ENCODE data around the gene TWF1.
"Not testable (repeated sequence)": the region's sequence is repeated elsewhere in the genome, so short reads cannot be mapped to it uniquely, and the experiment has no call there.

Gene TWF1

DNA sequence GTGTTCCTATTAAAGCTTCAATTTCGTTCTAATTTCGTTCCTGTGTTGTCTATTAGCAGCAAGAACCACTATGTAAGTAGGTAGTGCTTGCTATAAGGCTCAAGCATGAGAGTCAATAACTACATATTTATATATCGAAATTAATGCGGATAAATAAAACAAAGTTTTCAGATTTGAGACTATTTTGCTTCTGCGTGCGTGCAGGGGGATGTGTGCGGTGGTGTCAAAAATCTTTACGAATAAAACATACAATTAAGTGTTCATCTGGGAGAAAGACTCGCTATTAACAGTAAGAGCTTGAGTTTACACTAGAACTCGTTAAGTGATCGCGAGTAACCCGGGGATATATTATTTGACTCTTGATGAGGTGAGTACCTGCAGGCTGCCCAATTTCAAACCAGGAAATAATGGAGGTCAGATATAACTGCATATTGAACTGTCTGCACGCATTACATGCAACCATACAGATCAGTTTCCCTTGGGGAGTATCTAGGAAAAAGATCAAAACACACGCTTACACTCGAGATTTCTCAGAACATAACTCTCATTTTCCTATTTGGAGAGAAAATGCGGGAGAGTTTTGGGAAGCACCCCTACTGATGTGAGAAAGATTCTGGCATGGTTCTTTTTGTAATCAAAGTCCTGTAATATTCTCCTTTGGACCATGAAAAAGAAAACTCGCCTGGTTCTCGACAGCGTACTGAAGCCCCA, 813 bp downstream of the TWF1 start:
- no peak for DNase-seq (ENCODE audit: low read depth)

DNA sequence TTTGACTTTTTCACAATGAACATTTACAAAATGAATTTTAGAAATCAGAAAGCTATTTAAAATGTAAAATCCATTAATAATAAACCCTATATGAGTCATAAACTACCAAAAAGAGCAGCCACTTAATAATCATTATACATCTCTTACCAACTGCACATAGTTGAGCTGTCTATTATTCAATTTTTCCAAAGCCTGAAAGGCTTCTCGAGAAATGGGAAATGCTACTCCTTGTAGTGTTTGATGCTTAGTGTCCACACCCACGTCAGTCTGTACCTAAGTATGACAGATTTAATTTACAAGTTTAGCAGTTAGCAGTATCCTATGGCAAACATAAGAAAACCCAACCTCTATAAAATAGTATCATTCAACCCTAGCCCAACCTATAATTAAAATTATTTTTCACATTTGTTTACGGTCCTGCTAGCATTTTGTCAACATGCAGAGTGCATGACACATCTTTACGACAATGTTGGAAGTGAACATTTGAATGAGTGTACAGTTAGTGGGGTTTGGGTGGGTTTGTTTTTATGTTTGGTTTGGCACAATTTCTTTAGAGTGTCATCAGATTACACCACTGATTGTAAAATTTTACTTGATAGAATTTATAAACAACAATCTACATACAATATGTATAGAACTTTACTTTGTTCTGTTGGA, 8.4 kb downstream of the TWF1 start:
- DNase-seq (ENCODE audit: low read depth) = no peak

GRCh38 chr12:43795716-43796280, 10.3 kb downstream of the TWF1 start:
- no peak for DNase-seq (ENCODE audit: low read depth)

- DNase-seq (ENCODE audit: low read depth) = no peak
These were observed 16.2 kb downstream of the TWF1 start for GRCh38 chr12:43789941-43790340.

- DNase-seq (ENCODE audit: low read depth) = no peak
These were observed 19.0 kb downstream of the TWF1 start for GRCh38 chr12:43786899-43787693.

DNA sequence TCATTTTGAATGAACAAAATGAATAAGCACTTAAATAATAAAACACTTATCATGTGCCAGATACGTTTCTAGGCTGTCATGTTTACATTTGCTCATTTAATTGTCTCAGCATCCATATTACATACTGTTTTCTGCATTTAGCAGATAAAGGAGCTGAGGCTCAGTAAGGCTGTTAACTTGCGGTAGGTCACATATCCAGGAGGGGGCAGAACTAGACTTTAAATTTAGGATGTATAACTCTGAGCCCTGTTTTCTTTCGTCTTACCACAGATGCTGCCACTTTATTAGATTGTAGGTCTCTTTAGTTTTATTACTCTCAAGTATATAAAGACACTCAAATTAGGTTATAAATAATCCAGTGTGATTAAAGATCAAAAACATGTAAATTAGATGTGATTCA, 29.6 kb downstream of the TWF1 start:
- no peak for DNase-seq (ENCODE audit: low read depth)

- no peak for DNase-seq (ENCODE audit: low read depth)
These were observed 39.8 kb downstream of the TWF1 start for GRCh38 chr12:43766291-43766690.

GRCh38 chr12:43764528-43764927, 41.6 kb downstream of the TWF1 start:
- DNase-seq (ENCODE audit: low read depth) = no peak

- no peak for DNase-seq (ENCODE audit: low read depth)
These were observed 42.3 kb downstream of the TWF1 start for GRCh38 chr12:43763769-43764168.

- no peak for DNase-seq (ENCODE audit: low read depth)
These were observed 43.5 kb downstream of the TWF1 start for GRCh38 chr12:43762596-43762995.

GRCh38 chr12:43761500-43761899, 44.6 kb downstream of the TWF1 start:
- DNase-seq (ENCODE audit: low read depth) = no peak

DNA sequence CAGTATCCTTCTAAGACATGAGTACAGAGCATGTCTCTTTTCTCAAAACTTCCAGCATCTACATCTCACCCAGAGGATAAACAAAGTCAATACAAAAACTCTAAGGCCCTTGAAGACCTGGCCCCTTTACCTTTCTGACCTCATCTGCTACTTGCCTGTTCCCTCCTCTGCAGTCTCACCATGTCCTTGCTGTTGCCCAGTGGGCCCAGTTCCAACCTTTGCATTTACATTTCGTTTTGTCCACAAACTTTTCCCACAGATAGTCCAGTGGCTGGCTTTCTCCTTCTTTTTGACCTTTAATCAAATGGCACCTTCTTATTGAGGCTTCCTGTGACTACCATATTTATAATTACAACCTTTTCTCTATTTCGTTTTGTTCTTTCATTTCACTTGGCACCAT, 45.7 kb downstream of the TWF1 start:
- no peak for DNase-seq (ENCODE audit: low read depth)

DNA sequence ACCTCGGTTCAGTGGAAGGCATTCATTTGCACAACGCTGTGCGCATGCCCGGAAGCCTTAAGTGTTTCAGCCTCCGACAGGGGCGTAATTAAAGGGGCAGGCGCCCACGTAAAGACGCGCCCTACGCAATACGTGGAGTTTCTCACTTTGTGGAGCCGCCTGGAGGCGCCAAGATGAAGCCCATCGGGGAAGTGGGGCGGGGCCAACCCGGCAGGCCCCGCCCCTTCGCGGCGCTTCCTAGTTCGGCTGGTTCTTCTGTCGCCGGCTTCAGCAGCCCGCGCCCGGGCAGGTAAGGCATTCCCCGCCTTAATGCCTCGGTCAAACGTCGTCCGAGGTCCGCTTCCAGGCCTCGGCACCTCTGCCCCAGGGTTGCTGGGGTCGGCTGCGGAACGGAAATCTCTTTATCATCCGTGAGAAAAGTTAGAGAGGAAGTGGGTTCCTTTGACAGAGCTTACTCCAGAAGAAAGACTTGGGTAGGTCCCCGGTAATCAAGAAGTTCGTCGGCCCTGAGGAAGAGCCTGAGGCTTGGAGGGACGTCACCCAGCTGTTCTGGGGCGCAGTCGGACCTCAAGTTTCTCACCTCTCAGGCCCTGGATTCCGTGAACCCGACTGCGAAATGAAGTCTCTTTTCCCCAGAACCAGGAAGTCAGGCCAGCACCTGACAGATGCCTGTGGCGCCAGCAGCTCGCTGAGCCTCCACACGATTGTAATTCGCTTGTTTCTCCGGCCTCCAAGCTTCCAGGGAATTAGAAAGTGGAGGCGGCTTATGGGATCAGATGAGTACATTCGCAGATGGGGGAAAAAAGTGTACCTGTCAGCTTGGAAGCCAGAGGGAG, 47.2 kb downstream of the TWF1 start, which contains the start of the genes IRAK4 and PUS7L:
Gene IRAK4, plus strand, starts transcription at position 224 of the 836 bp plus-strand sequence. CDS start 9,161 bp downstream, outside the sequence.
Gene PUS7L, minus strand, starts transcription at position 63 of the 836 bp plus-strand sequence. CDS start 3,545 bp downstream, outside the sequence.
- DNase-seq (ENCODE audit: low read depth) = peak; percentile 88

- DNase-seq (ENCODE audit: low read depth) = no peak
These were observed 47.8 kb downstream of the TWF1 start for GRCh38 chr12:43758247-43758727.

- DNase-seq (ENCODE audit: low read depth) = no peak
These were observed 52.1 kb downstream of the TWF1 start for GRCh38 chr12:43754015-43754414.

DNA sequence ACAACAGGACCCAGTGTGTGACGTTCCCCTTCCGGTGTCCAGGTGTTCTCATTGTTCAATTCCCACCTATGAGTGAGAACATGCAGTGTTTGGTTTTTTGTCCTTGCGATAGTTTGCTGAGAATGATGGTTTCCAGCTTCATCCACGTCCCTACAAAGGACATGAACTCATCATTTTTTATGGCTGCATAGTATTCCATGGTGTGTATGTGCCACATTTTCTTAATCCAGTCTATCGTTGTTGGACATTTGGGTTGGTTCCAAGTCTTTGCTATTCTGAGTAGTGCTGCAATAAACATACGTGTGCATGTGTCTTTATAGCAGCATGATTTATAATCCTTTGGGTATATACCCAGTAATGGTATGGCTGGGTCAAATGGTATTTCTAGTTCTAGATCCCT, 54.8 kb downstream of the TWF1 start:
- not testable (repeated sequence) for DNase-seq (ENCODE audit: low read depth)

GRCh38 chr12:43750814-43751213, 55.3 kb downstream of the TWF1 start:
- no peak for DNase-seq (ENCODE audit: low read depth)

- no peak for DNase-seq (ENCODE audit: low read depth)
These were observed 57.1 kb downstream of the TWF1 start for GRCh38 chr12:43749016-43749415.

GRCh38 chr12:43744826-43745225, 61.3 kb downstream of the TWF1 start:
- no peak for DNase-seq (ENCODE audit: low read depth)
